ENCODE results near the gene ATP1B3.

The ATP1B3 gene

GRCh38 chr3:141876381-141876890 is at the start of gene ATP1B3:
TSS of gene ATP1B3 (plus strand) at chr3:141876643. CDS start at chr3:141876802, 159 bp downstream.
- TF ChIP-seq, protein P1, sequence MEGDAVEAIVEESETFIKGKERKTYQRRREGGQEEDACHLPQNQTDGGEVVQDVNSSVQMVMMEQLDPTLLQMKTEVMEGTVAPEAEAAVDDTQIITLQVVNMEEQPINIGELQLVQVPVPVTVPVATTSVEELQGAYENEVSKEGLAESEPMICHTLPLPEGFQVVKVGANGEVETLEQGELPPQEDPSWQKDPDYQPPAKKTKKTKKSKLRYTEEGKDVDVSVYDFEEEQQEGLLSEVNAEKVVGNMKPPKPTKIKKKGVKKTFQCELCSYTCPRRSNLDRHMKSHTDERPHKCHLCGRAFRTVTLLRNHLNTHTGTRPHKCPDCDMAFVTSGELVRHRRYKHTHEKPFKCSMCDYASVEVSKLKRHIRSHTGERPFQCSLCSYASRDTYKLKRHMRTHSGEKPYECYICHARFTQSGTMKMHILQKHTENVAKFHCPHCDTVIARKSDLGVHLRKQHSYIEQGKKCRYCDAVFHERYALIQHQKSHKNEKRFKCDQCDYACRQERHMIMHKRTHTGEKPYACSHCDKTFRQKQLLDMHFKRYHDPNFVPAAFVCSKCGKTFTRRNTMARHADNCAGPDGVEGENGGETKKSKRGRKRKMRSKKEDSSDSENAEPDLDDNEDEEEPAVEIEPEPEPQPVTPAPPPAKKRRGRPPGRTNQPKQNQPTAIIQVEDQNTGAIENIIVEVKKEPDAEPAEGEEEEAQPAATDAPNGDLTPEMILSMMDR (IDR thresholded peaks at IDR 0.05; ENCODE audit: low read depth, low read length, missing control alignments): no peak
- no peak for DNase-seq (ENCODE audit: low read depth)
- peak within 1 kb of the TSS; percentile 67 for H3K4me3 ChIP-seq (ENCODE audit: low read depth, low read length)
- in situ Hi-C loops (cut with HindIII; ENCODE audit: low sequenced_read_pairs): loop anchor here (25.0 kb wide), 1 partner anchor 289 kb away; no protein-coding TSS in a partner anchor

DNA sequence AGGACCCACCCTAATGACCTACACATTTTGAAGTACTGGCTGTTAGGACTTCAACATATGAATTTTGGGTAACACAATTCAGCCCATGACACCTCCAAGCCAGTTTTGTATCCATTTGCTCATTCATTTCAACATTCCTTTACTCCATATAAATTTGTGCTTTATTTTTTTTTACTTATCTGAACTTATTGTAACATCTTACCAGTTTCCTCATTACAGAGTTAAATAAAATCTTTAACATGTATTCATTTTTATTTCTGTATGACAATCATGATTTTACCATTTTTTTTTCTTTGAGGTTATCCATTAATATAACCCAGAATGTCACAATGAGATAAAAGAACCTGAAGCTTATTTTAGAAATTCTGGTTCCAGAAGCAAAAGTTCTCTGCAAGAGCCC is 48.0 kb upstream of the ATP1B3 start:
- no peak for DNase-seq (ENCODE audit: low read depth)
- TF ChIP-seq, protein P1 (IDR thresholded peaks at IDR 0.05; ENCODE audit: low read depth, low read length, missing control alignments): no peak
- in situ Hi-C loops (cut with HindIII; ENCODE audit: low sequenced_read_pairs): loop anchor here (5.0 kb wide), 1 partner anchor 51 kb away; no protein-coding TSS in a partner anchor
- H3K4me3 ChIP-seq (ENCODE audit: low read depth, low read length): no peak overlapping the region

DNA sequence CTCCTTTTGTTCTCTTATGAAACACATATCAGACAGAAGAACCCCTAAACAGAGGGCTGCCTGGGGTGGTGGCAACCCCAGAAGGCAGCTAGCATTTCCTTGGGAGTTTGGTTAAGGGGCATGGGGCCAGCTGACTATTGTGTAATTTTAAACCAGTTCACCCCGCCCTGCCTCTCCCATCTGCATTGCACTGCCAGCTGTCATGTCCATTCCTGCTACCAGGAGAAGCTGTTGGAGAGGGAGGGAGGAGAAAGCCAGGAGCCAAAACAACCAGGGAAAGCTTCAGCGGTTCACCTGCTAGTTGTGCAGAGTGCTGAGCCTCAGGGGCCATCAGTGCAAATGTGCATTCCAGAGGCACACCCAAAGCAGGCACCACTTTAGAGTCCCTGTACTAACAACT is 47.6 kb upstream of the ATP1B3 start:
- TF ChIP-seq, protein P1 (IDR thresholded peaks at IDR 0.05; ENCODE audit: low read depth, low read length, missing control alignments): no peak
- in situ Hi-C loops (cut with HindIII; ENCODE audit: low sequenced_read_pairs): loop anchor here (5.0 kb wide), 1 partner anchor 52 kb away; no protein-coding TSS in a partner anchor
- no peak overlapping the region for H3K4me3 ChIP-seq (ENCODE audit: low read depth, low read length)
- no peak for DNase-seq (ENCODE audit: low read depth)

DNA sequence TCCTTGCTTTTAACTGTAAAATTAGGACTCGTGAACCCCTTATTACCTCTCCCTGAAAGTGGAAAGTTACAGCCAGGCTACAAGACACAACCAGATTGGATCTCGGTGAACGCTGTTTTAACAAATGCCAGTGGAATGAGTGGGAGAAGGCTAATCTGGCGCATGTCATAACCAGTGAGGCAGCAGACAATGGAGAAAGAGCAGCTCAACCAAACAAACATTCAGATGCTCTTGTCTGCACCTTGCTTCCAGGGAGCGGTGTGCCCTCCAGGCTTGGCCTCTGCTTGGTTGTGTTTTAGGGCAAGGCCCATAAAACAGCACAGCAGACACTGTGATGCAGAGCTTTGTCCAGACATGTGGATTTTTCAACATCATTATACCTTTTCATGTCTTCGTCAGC is 45.9 kb upstream of the ATP1B3 start:
- in situ Hi-C loops (cut with HindIII; ENCODE audit: low sequenced_read_pairs): no loop called here
- H3K4me3 ChIP-seq (ENCODE audit: low read depth, low read length): no peak overlapping the region
- no peak for DNase-seq (ENCODE audit: low read depth)
- TF ChIP-seq, protein P1 (IDR thresholded peaks at IDR 0.05; ENCODE audit: low read depth, low read length, missing control alignments): no peak

GRCh38 chr3:141834292-141834691 is 42.2 kb upstream of the ATP1B3 start:
- no peak for DNase-seq (ENCODE audit: low read depth)

GRCh38 chr3:141835557-141836229 is 40.8 kb upstream of the ATP1B3 start:
- DNase-seq (ENCODE audit: low read depth): no peak
- in situ Hi-C loops (cut with HindIII; ENCODE audit: low sequenced_read_pairs): no loop called here
- no peak overlapping the region for H3K4me3 ChIP-seq (ENCODE audit: low read depth, low read length)
- TF ChIP-seq, protein P1 (IDR thresholded peaks at IDR 0.05; ENCODE audit: low read depth, low read length, missing control alignments): no peak

More at GRCh38 chr3:141834292-141834691, 42.2 kb upstream of the ATP1B3 start:
- in situ Hi-C loops (cut with HindIII; ENCODE audit: low sequenced_read_pairs): no loop called here
- TF ChIP-seq, protein P1 (IDR thresholded peaks at IDR 0.05; ENCODE audit: low read depth, low read length, missing control alignments): no peak
- H3K4me3 ChIP-seq (ENCODE audit: low read depth, low read length): no peak overlapping the region

All from astrocyte of the cerebellum (primary cell).